Osteocyte (in vitro differentiated cells): ENCODE data around the gene KRT83. TPM values are rescaled to one million over a fixed set of nuclear protein-coding genes. Genes with fewer than 3 reads are reported as not detected.

ENCODE experiments used
- DNase-seq: peaks from one replicate; pipeline ENCODE4 v3.0.0; 2021; ENCODE audit warnings: mixed read lengths; ENCODE audit not compliant: unreplicated experiment; ENCODE audit errors: extremely low spot score
- H3K27ac Mint-ChIP-seq: one replicate; pipeline ENCODE4 v1.8.0; 2021; ENCODE audit warnings: mild to moderate bottlenecking, mixed read lengths; ENCODE audit not compliant: unreplicated experiment
- H3K27me3 Mint-ChIP-seq: one replicate; pipeline ENCODE4 v1.8.0; 2021; ENCODE audit warnings: mixed read lengths; ENCODE audit not compliant: unreplicated experiment
- H3K36me3 Mint-ChIP-seq: one replicate; pipeline ENCODE4 v1.8.0; 2021; ENCODE audit warnings: mixed read lengths; ENCODE audit not compliant: unreplicated experiment
- H3K4me1 Mint-ChIP-seq: one replicate; pipeline ENCODE4 v1.8.0; 2021; ENCODE audit warnings: mixed read lengths; ENCODE audit not compliant: unreplicated experiment
- H3K4me3 Mint-ChIP-seq: one replicate; pipeline ENCODE4 v1.8.0; 2021; ENCODE audit warnings: mild to moderate bottlenecking, moderate library complexity, mixed read lengths; ENCODE audit not compliant: unreplicated experiment
- H3K9me3 Mint-ChIP-seq: one replicate; pipeline ENCODE4 v1.8.0; 2021; ENCODE audit warnings: mixed read lengths; ENCODE audit not compliant: unreplicated experiment
- CTCF ChIP-seq: fragments of 200-600 bp; sonication (generic); IDR thresholded peaks from 2 replicates; pipeline ENCODE4 v1.5.0; 2021; ENCODE audit warnings: antibody characterized with exemption, mild to moderate bottlenecking, moderate library complexity
- total RNA-seq: library from RNA; stranded (reverse); gene quantifications from 2 replicates; pipeline ENCODE4 v1.2.1, GENCODE V29; 2021

The KRT83 gene
- total RNA-seq, 1 donor from 2014 or later = not detected

- TF ChIP-seq CTCF = no peak
- H3K27me3 Mint-ChIP-seq = peaks cover 24% of the 10 kb centered on the region
- H3K4me3 Mint-ChIP-seq = no peak overlapping the region
- no peaks in the 10 kb centered on the region for H3K9me3 Mint-ChIP-seq
- peak; percentile 57 for DNase-seq
- no peaks in the 10 kb centered on the region for H3K36me3 Mint-ChIP-seq
- peaks cover 9% of the 10 kb centered on the region for H3K4me1 Mint-ChIP-seq
- no peak overlapping the region for H3K27ac Mint-ChIP-seq
Observed at GRCh38 chr12:52310622-52311284, 10.4 kb downstream of the KRT83 start.

GRCh38 chr12:52308806-52309425, 12.3 kb downstream of the KRT83 start:
- no peaks in the 10 kb centered on the region for H3K9me3 Mint-ChIP-seq
- H3K27ac Mint-ChIP-seq = peak overlapping the region; percentile 25
- peak overlapping the region; percentile 73 for H3K4me3 Mint-ChIP-seq
- no peaks in the 10 kb centered on the region for H3K36me3 Mint-ChIP-seq
- TF ChIP-seq CTCF = no peak
- peaks cover 18% of the 10 kb centered on the region for H3K4me1 Mint-ChIP-seq
- no peak for DNase-seq
- peaks cover 15% of the 10 kb centered on the region for H3K27me3 Mint-ChIP-seq

GRCh38 chr12:52307836-52308805, 13.1 kb downstream of the KRT83 start:
- peaks cover 13% of the 10 kb centered on the region for H3K27me3 Mint-ChIP-seq
- peaks cover 18% of the 10 kb centered on the region for H3K4me1 Mint-ChIP-seq
- H3K36me3 Mint-ChIP-seq = no peaks in the 10 kb centered on the region
- no peak for DNase-seq
- no peaks in the 10 kb centered on the region for H3K9me3 Mint-ChIP-seq
- peak overlapping the region; percentile 73 for H3K4me3 Mint-ChIP-seq
- H3K27ac Mint-ChIP-seq = peak overlapping the region; percentile 25
- peak; percentile 32 for TF ChIP-seq CTCF

- no peaks in the 10 kb centered on the region for H3K9me3 Mint-ChIP-seq
- no peak for TF ChIP-seq CTCF
- H3K4me3 Mint-ChIP-seq = no peak overlapping the region
- H3K4me1 Mint-ChIP-seq = peaks cover 18% of the 10 kb centered on the region
- no peak for DNase-seq
- no peak overlapping the region for H3K27ac Mint-ChIP-seq
- H3K27me3 Mint-ChIP-seq = peaks cover 3% of the 10 kb centered on the region
- H3K36me3 Mint-ChIP-seq = no peaks in the 10 kb centered on the region
Observed at GRCh38 chr12:52306731-52307130, 14.5 kb downstream of the KRT83 start.
